K562 (cell line): ENCODE results near the gene CBFA2T3. TPM values are rescaled to one million over a fixed set of nuclear protein-coding genes. Genes with fewer than 3 reads are reported as not detected.

Source experiments
- ARID4B ChIP-seq: sonication (generic); formaldehyde crosslinking; IDR thresholded peaks from 2 replicates; pipeline ENCODE4 v1.8.0; 2022; ENCODE audit warnings: mild to moderate bottlenecking, missing genetic modification reagents
- CREB1 ChIP-seq, 2 experiments: sonication (generic) in 1 of 2; formaldehyde crosslinking in 1 of 2; IDR thresholded peaks; 2 replicates each; pipeline versions ENCODE4 v1.6.1 to v1.8.0; 2012 to 2022; ENCODE audit warnings: inconsistent platforms in 1 of 2, mild to moderate bottlenecking in 1 of 2, missing genetic modification reagents in 1 of 2, moderate library complexity in 1 of 2
- CTBP1 ChIP-seq: fragments of 450-650 bp; IDR thresholded peaks from 2 replicates; pipeline ENCODE4 v1.6.1; 2016; ENCODE audit warnings: borderline replicate concordance
- ETS1 ChIP-seq: conservative IDR thresholded peaks from 2 replicates; pipeline ENCODE4 v1.6.1; 2011; ENCODE audit warnings: low read depth, mild to moderate bottlenecking, low read length; ENCODE audit not compliant: control insufficient read depth
- KHSRP ChIP-seq: fragments of 450-650 bp; IDR thresholded peaks from 2 replicates; pipeline ENCODE4 v1.6.1; 2017
- MNT ChIP-seq, 2 experiments: fragments of 450-650 bp; conservative IDR thresholded peaks; 2 replicates each; pipeline ENCODE4 v1.6.1; 2017; ENCODE audit warnings: mild to moderate bottlenecking in 2 of 2, moderate library complexity in 2 of 2
- MTA3 ChIP-seq: fragments of 450-650 bp; formaldehyde crosslinking; IDR thresholded peaks from 2 replicates; pipeline ENCODE4 v1.6.1; 2017; ENCODE audit warnings: mild to moderate bottlenecking, borderline replicate concordance
- MYNN ChIP-seq, 2 experiments: sonication (generic); formaldehyde crosslinking in 1 of 2; IDR thresholded peaks; 2 replicates each; pipeline versions ENCODE4 v1.5.0 to v1.6.1; 2016 to 2020; ENCODE audit warnings: antibody characterized with exemption in 1 of 2, missing genetic modification reagents in 1 of 2
- POLR2B ChIP-seq: fragments of 450-650 bp; IDR thresholded peaks from 2 replicates; pipeline ENCODE4 v1.6.1; 2018; ENCODE audit warnings: low read depth; ENCODE audit not compliant: partially characterized antibody
- SREBF1 ChIP-seq: fragments of 150-350 bp; IDR thresholded peaks from 2 replicates; pipeline ENCODE4 v1.6.1; 2014; ENCODE audit warnings: antibody characterized with exemption, low read depth, low read length, borderline replicate concordance
- SRF ChIP-seq, 2 experiments: fragments of 250-450, 450-650 bp in 1 of 2; sonication (Bioruptor Pico) in 1 of 2; sonication (generic) in 1 of 2; formaldehyde crosslinking; IDR thresholded peaks; 2 replicates each; pipeline versions ENCODE4 v1.5.0 to v1.5.1; 2020 to 2022; ENCODE audit warnings: mild to moderate bottlenecking in 1 of 2, missing genetic modification reagents in 1 of 2
- THRA ChIP-seq: fragments of 450-650 bp; IDR thresholded peaks from 2 replicates; pipeline ENCODE4 v1.6.1; 2017; ENCODE audit warnings: mild to moderate bottlenecking, moderate library complexity
- ZBTB5 ChIP-seq: fragments of 450-650 bp; IDR thresholded peaks from 2 replicates; pipeline ENCODE4 v1.6.1; 2017; ENCODE audit warnings: antibody characterized with exemption
- ZNF282 ChIP-seq: sonication (generic); formaldehyde crosslinking; IDR thresholded peaks from 2 replicates; pipeline ENCODE4 v1.8.1; 2023; ENCODE audit warnings: missing genetic modification reagents
- polyA plus RNA-seq, 8 experiments: library from polyadenylated mRNA; depleted of rRNA in 4 of 8; stranded (reverse) in 5 of 8; unstranded in 3 of 8; fragments of >200 nt; fragmentation: Nextera tagmentation in 2 of 8; fragmentation: Illumina TruSeq in 1 of 8; extraction: Ambion mirVana in 2 of 8; extraction: Trizol in 1 of 8; gene quantifications; 2 replicates each; pipeline versions ENCODE4 v1.2.1 to v1.2.3, GENCODE V29; 2011 to 2014; ENCODE audit warnings: inconsistent platforms in 1 of 8, missing spikeins in 1 of 8
- total RNA-seq, 7 experiments: library from RNA; depleted of rRNA in 6 of 7; stranded (reverse); fragments of >200 nt in 6 of 7; fragmentation: Illumina TruSeq in 2 of 7; extraction: Trizol in 2 of 7; gene quantifications; 2 replicates each; pipeline versions ENCODE4 v1.2.1 to v1.2.3, GENCODE V29; 2011 to 2021; ENCODE audit warnings: low replicate concordance in 1 of 7

CBFA2T3 gene
- total and polyA plus RNA-seq, 9 of the 15 experiments (the other 6 are each of a cell fraction or from before 2014, with no cell fraction given), result 2.3 to 145 (median 6.7) TPM

GRCh38 chr16:88973007-88973410 lies 4.0 kb downstream of the CBFA2T3 start (continued):
- TF ChIP-seq ETS1 (no peak), SREBF1 (no peak), ARID4B (CRISPR knock-in tag) (peak; percentile 69; the same call in 1 of the 2 replicates), SRF (CRISPR knock-in tag; IDR thresholded peaks at IDR 0.05) (peak in 1 of 2 experiments; percentile 72; a peak in 1 of 4 replicates), POLR2B (no peak), THRA (no peak), CREB1 (IDR thresholded peaks at IDR 0.05) (no peak), CREB1 (CRISPR knock-in tag; IDR thresholded peaks at IDR 0.05) (no peak), MYNN (IDR thresholded peaks at IDR 0.05) (0 out of 2 replicates have a peak, but pooled peaks have one; percentile 13), MYNN (CRISPR knock-in tag; IDR thresholded peaks at IDR 0.05) (no peak), CTBP1 (0 out of 2 replicates have a peak, but pooled peaks have one; percentile 16), KHSRP (no peak), MNT (conservative IDR thresholded peaks at IDR 0.05) (peak in 1 of 2 experiments; percentile 51; a peak in 1 of 4 replicates), ZNF282 (CRISPR knock-in tag) (no peak), ZBTB5 (no peak), MTA3 (peak; percentile 42; the same call in 1 of the 2 replicates)
